ENCODE measurements around the gene CYS1.
"Not testable (repeated sequence)": the region's sequence is repeated elsewhere in the genome, so short reads cannot be mapped to it uniquely, and the experiment has no call there.

The CYS1 gene

DNA sequence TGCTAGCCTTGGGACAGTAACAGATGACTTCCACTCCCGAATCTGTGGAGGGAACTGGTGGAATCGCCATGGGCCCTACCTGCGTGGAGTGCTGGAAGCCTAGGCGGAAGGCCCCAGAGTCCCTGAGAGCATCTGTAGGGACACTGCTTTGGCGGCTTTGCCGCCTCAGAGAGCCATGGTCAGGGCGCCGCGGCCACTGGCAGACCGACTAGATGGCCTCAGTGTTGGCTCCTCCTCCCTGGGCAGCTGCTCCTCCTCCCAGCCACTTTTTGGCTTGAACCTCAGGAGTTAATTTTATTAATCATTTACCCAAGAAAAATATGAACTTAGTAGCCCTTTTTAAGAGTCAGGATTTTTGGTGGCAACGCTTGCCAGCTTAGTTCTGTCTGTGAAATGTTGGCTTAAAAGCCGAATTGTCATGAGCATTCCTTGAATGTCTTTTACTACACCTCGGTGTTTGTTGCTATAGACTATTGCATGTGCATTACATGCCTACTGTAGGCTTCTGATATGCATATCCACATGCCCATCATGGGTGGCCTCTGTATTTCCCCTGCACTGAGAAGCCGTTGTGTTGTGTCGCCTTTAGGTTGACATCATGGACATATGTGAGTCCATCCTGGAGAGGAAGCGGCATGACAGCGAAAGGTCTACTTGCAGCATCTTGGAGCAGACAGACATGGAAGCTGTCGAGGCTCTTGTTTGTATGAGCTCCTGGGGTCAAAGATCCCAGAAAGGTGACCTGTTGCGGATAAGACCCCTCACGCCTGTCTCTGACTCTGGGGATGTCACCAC is 34.5 kb downstream of the CYS1 start:
- FAIRE-seq, result no peak

DNA sequence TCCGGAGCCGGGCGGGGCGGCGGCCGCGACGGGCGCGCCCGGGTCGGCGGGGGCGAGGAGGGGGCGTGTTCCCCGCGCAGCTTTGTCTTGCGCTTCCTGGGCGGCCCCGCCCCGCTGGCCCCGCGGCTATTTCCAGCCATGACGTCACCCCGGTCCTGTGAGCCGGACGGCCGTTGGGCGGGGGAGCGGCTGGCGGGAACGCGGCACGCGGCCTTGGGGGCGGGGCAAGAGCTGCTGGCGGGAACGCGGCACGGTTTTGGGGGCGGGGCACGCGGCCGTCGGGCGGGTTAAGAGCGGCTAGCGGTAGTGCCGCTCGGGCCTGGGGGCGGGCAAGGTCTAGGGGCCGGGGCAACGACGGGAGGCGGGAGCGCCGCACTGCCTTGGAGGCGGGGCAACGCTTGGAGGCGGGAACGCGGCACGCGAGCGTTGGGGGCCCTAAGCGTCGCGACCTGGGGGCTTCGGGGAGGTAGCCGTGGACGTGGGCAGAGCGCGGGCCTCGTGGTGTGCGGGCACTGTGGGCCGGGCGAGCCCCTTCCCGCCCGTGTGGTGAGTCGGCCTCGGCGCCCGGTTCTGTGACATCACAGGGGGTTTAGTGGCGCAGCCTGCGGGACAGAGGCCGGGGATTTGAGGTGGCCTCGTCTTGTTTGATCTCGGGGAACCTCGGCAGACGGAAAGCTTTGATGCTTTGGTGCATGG is 36.2 kb downstream of the CYS1 start:
- no peak for FAIRE-seq

DNA sequence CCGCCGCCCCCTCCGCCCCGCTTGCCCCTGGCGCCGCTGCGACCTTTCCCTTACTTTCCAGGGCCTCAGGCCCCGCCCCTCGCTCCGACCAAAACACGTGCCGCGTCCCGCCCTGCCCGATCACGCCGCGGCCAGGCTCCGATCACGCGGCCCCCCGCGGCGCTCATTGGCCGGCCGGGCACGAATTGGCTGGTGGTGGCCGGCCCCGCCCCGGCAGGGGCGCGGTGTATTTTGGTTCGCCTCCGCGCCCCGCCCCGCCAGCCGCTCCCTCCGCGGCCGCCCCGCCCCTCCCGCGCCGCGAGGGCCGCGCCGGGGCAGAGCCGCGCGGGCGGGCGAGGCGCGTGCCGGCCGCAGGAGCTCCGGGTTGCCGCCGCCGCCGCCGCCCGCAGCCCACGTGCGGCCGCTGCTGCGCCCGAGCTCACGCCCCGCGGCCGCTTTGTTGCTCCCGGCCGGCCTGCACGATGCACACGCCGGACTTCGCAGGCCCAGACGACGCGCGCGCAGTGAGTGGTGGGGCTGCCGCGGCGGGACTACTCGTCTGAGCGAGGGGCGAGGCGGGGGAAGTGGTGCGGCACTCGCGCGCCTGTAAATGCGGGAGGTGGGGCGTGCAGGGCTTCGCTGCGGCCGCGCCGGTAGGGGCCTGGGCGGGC is 36.8 kb downstream of the CYS1 start, which contains the start of gene KLF11:
TSS of gene KLF11 (plus strand) at position 295 of the 650 bp plus-strand sequence. CDS start at position 462, 167 bp downstream.
- no peak for FAIRE-seq

DNA sequence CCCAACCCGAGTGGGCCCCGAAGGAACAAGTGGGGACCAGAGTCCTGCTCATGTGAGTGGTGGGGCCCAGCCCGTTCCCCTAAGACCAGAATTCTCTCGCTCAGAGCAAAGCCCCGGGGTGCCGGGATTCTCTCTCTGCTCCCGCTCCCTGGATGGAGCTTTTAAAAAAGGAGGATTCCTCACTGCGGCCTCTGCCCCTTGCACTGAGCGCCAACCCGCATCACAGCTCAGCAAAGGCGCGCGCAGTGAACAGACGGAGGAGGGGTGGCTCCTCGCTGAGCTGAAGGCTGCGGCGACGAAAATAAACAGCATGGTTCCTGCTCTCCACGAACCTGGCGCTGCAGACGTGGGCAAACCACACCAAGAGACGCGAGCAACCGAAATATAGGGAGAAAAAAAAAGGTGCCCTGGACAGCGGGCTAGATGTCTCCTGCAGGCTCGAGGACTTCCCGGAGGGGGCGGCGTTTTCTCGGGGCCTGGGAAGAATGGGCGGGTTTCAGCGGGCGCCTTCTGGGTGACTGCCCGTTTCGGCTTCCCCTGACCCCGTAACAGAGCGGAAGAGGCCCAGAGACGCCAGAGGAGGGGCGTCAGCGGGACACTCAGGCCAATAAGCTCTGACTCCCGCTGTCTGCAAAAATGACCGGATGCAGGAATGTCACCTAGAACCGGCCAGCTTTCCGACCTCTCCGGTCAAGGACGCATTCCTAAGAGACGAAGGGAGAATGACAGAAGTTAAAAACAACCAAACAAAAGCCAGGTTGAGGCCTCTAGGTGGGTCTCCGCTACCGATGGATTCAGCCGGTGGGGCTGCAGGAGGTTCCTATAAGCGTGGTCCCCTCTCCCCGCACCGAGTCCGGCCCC is 37.7 kb downstream of the CYS1 start:
- no peak for FAIRE-seq

DNA sequence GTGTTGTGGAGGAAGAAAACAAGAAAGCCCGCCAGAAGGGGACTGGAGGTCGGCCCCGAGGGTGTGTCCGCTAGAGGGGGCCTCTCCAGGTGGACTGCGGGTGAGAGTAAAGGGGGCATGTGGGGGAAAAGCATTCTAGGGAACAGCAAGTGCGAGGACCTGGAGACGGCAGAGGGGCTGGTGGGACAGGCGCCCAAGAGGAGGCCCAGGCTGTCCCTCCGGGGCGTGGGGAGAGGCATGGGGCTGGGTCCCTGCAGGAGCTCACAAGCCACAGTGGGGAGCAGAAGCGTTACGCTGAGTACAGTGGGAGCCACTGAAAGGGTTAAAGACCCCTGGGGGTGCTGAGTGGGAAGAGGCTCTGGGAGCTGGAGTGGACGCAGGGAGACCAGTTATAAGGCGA is 38.5 kb downstream of the CYS1 start:
- FAIRE-seq, result no peak

DNA sequence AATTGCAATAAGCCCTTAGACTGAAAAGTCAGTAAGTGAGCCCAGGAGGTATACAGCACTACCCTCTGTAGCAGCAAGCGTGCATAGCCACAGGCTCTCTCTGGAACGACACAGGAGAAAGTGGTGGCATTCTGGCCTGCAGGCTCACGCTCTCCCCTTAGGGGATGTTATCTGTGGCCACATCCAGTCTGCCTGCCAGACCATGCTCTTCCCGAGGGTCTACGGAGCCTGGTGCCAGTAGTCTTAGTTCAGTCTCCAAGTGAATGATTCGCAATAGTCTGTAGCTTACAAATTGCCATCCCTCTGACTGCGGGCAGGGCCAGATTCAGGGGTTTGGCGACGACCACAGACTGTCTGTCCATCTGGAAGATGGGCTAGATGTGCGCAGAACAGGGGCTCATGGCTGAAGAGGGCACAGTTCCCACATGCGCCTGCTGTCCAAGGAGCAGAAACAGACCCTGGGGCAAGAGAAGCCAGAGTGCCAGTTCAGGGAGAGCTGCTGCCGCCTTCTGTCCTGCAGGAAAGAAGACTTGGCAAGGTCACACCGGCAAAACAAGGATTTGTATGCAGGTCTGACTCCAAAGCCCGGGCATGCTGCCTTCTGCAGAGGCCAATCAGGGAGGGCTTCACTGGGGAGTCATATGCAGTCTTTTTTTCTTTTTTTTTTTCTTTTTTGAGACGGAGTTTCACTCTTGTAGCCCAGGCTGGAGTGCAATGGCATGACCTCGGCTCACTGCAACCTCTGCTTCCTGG is 40.4 kb downstream of the CYS1 start:
- FAIRE-seq, result no peak

DNA sequence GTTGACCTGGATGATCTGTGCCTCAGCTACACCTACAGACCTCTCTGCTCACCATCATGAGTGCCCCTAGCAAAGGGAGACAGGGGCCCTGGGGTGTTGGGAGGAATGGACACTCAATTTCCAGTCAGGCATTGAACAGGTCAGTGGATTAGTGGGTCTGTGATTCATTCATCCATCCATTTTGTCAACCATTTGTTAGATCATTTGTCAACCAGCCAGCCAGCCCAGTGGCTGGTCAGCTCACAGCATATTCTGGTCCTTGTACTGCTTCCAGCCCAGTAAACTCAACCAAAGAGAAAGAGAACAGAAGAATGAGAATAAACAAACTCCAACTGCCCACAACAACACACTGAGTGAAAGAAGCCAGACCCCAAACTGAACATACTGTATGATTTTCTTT is 41.5 kb downstream of the CYS1 start:
- no peak for FAIRE-seq

DNA sequence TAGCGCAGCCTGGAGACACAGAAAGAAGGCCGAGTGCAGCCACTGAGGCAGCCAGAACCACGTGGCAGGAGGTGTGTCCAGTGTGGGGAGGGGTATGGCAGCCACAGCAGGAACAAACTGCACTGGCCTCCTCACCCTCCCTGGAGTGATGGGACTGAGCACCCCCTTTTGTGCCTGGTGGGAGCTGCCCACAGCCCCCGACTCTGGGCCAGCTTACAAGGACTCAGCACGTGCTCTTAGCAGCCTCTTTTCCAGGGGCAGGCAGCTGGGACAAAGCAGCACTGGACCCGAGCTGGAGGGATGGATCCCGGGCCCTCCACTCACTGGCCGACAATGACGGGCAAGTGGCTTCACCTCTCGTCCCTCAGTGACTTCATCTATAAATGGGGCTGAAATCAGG is 42.1 kb downstream of the CYS1 start:
- FAIRE-seq, result no peak

DNA sequence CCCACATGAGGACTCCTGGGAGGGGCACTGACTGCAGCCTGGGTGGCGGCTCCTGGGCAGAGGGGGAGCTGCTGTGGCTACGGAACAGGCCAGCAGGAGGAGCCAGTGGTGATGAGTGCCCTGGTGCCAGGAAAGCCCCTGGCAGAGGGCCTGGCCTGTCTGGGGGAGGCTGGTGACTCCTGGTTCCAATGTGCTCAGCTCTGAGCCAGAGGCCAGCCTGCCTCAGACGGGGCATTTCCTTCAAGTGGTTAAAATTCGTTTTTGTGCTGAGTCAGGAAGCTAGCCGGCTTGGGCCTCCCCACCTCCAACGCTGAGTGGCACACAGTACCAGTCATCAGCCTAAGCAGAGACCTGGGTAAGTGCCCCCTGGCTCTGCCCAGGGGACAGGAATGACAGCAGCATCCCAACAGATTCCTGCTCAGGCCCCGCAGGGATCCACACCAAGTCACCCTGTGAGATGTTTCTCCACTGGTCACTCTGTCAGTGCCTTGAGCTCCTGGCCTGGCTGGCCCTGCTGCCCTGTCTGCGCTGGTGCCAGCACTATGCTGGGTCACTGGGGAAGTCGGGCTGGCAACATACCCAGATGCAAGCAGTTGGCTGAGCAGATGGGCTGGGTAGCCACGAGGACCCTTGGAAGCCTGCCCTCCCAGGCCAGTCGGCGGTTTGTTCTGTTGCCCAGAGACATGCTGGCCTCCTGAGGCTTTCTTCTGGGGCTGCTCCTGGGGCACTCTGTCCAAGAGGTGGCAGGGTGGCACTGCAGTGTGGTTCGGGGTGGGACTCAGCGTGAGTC is 43.9 kb downstream of the CYS1 start:
- no peak for FAIRE-seq

DNA sequence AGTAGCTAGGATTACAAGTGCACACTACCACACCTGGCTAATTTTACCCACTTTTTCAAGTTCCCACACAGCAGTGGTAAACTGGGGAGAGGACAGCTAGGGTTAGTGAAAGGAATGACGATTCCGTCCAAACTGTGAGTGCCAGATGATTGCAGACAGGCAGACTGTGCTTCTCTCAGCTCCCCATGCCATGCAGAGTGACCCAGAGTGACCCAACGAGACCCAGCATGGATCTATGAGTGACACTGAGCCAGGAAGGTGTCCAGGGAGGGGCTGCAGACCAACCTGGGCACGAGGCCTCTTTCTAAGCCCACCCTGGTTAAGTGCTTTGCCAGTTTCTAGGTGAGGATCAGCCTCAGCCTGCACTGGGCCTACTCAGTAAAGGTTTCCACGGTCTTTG is 44.6 kb downstream of the CYS1 start:
- FAIRE-seq, result no peak

DNA sequence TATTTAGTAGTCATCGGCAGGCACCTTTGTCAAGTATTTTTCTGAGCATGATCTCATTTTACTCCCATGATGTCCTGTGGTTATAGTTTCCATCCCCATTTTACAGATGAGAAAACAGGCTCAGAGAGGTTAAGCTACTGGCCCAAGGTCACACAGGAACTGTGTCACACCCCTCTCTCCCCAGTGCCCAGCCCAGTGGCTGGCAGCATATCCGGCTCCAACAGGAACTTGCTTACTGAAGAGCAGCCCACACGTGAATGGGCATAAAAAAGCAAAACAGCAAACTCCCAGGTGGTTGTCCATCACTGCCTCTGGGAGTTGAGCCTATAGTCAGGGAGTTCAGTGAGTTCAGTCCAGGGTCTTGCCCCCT is 45.2 kb downstream of the CYS1 start:
- FAIRE-seq, result no peak

DNA sequence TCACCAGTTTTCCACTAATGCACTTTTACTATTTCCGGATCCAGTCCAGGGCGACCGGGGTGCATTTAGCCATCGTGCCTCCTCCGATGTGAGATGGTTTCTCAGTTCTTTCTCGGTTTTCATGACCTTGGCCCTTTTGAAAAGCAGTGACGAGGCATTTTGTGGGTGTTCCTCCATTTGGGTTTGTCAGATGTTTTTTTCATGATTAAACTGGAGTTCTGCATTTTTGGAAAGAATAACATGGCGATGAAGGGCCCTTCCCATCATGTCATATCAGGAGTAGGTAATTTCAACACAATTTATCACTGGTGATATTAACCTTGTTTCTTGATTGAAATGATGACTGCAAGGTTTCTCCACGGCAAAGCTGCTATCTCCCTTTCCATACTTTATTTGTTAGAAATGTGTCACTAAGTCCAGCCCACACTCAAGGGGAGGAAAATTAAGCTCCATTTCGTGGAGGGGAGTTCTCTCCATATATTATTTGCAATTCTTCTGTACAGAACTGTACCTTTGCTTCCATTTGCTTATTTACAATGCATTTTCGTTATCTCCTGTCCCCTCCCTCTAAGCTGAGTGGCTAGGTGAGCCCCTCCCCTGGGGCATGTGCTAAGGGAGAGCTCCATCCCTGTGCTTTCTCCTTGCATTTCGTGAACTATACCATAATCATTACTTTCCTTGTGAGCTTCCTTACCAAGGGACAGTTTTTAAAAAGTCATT is 45.7 kb downstream of the CYS1 start:
- FAIRE-seq, result no peak

DNA sequence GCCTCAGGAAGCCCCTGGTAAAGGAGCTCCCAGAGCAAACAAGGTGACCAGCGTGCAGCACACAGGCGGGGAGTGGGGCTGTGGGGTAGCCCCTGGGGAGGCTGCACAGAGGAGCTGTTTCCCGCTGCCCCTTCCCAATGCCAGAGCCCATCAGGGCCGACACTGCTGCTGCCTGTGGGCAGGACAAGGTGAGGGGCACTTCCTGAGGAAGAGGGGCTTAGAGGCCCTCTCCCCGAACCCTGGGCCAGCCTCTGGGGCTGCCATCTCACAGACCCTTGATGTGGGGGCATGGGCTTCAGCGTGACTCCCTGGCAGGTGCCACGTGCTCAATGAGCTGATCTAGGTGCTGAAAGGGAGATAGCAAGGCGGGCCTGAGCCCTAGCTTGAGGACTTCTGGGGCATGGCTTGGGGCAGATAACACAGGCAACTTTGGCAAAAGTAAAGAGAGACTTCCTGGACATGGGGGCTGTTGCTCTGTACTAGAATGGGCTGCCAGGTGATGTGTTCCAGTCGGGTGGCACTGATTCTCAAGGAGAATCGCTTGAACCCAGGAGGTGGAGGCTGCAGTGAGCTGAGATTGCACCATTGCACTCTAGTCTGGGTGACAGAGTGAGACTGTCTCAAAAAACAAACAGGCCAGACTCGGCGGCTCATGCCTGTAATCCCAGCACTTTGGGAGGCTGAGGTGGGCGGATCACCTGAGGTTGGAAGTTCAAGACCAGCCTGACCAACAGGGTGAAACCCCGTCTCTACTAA is 46.8 kb downstream of the CYS1 start:
- no peak for FAIRE-seq

DNA sequence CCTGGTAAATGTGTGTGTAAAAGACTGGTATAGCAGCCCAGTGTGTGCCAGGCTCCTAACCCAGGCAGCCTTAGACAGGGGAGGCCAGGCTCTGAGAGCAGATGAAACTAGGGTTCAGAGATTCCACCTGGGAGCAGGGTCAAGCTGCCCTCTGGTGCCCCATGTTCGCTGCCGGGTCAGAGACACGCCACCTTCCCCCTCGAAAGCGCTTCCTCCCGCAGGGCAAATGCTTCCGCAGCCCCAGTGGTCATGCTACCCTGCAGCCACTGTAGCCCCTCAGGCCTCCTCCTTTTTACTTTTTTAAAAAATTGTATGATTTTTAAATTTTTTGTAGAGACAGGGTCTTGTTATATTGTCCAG is 47.5 kb downstream of the CYS1 start:
- no peak for FAIRE-seq

DNA sequence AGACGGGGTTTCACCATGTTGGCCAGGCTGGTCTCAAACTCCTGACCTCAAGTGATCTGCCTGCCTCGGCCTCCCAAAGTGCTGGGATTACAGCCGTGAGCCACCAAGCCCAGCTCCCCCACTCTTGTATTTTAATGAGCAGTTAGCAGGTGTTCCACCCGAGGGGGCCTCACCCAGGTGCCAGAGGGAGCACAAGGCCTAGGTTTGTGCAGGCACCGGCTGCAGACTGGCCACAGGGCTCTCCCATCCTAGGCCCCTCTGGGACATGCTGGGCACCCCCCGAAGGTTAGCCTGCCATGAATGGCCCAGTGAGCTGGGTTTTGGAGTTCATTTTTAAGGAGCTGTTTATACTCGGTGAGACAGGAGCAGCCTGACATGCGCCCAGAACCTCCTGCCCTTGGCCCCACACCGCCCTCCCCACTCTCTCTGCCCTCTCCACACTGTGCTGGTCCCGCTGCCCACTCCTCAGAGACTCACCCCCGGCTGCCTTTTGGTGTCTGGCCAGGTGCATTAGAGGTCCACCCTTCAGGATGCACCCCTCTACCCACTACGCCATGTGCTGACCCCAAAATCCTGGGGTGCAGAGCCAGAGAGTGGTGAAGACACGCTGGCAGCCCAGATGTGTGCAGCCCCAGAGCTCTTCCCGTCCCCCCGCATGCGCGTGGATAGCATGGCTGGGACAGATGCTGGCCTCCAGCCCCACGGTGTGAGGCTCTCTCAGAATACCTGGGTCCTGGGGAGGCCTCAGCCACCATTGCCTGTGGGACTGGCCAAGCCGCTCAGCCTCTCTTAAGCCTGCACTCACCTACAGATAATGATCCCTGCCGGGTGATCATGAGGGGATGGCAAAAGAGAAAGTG is 48.1 kb downstream of the CYS1 start:
- no peak for FAIRE-seq

DNA sequence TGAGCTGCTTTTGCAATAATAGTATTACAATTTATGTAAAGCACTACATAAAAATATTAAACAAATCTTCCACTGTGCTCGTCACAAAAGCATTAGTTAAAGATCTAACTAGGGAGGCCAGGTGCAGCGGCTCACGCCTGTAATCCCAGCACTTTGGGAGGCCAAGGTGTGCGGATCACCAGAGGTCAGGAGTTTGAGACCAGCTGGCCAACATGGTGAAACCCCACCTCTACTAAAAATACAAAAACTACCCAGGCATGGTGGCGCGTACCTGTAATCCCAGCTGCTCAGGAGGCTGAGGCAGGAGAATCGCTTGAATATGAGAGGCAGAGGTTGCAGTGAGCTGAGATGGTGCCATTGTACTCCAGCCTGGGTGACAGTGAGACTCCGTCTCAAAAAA is 49.4 kb downstream of the CYS1 start:
- FAIRE-seq, result not testable (repeated sequence)

DNA sequence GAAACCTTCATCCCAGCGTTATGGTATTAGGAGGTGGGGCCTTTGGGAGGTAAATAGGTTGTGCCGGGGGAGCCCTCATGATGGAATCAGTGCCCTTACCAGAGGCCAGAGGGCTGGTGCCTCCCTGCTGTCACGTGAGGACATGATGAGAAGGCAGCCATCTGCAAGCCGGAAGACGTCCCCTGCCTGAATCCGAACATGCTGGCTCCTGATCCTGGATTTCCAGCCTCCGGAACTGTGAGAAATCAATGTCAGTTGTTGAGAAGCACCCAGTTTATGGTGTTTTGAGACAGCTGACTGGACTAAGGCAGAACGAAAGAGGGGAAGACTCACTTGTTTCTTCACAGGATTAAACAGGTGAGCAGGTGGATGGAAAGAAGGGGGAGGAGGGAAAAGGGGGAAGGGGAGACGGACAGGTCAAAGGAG is 49.9 kb downstream of the CYS1 start:
- FAIRE-seq, result no peak

DNA sequence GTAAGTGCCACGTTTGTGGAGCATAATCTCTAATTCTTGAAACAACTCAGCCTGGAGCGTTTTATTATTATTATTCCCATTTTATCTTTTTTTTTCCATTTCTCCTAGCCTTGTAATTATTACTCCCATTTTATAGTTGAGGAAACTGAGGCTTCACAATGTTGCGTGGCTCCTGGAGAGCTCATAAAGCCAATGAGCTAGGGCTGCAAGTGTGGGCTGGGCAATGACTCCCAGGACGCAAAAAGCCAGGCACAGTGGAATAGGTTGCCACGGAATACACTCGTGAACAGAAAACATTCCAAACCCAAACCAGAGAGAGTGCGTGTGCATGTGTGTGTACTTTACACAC is 50.4 kb downstream of the CYS1 start:
- no peak for FAIRE-seq

Measured in islet of Langerhans (tissue), 1 donor.